Smooth muscle cell (in vitro differentiated cells): ENCODE measurements around the gene VDAC1. TPM values are rescaled to one million over a fixed set of nuclear protein-coding genes. Genes with fewer than 3 reads are reported as not detected.

Experiments used
- DNase-seq: peaks from one replicate; lab custom pipeline; 2025; ENCODE audit not compliant: unreplicated experiment; lab: John Stamatoyannopoulos, UW
- H2AFZ ChIP-seq: fragments of 200-600 bp; sonication (generic); 2 replicates; pipeline ENCODE4 v1.6.0; 2016; ENCODE audit warnings: antibody characterized with exemption, low read depth, mild to moderate bottlenecking
- H3F3A ChIP-seq: fragments of 200-600 bp; sonication (generic); 2 replicates; pipeline ENCODE4 v1.6.0; 2017; ENCODE audit warnings: antibody characterized with exemption, low read depth
- H3K27ac ChIP-seq: fragments of 200-600 bp; sonication (generic); 2 replicates; pipeline ENCODE4 v1.5.1; 2016; ENCODE audit warnings: low read depth, mild to moderate bottlenecking
- H3K27me3 ChIP-seq: fragments of 200-600 bp; sonication (generic); 2 replicates; pipeline ENCODE4 v1.6.1; 2016; ENCODE audit warnings: low read depth, mild to moderate bottlenecking
- H3K36me3 ChIP-seq: fragments of 200-600 bp; sonication (generic); 2 replicates; pipeline ENCODE4 v1.5.1; 2016; ENCODE audit warnings: low read depth
- H3K4me1 ChIP-seq: fragments of 200-600 bp; sonication (generic); 2 replicates; pipeline ENCODE4 v1.5.1; 2016; ENCODE audit warnings: low read depth
- H3K4me2 ChIP-seq: fragments of 200-600 bp; sonication (generic); 2 replicates; pipeline ENCODE4 v1.6.0; 2016; ENCODE audit warnings: mild to moderate bottlenecking
- H3K4me3 ChIP-seq: fragments of 200-600 bp; sonication (generic); 2 replicates; pipeline ENCODE4 v1.5.1; 2016; ENCODE audit warnings: mild to moderate bottlenecking
- H3K79me2 ChIP-seq: fragments of 200-600 bp; sonication (generic); 2 replicates; pipeline ENCODE4 v1.6.0; 2016; ENCODE audit warnings: low read depth, mild to moderate bottlenecking
- H3K9ac ChIP-seq: fragments of 200-600 bp; sonication (generic); 2 replicates; pipeline ENCODE4 v1.6.0; 2016; ENCODE audit warnings: low read depth
- H3K9me3 ChIP-seq: fragments of 200-600 bp; sonication (generic); replicated peaks from 2 replicates; pipeline ENCODE4 v1.5.1; 2016; ENCODE audit warnings: low read depth
- H4K20me1 ChIP-seq: fragments of 200-600 bp; sonication (generic); 2 replicates; pipeline ENCODE4 v1.6.0; 2016; ENCODE audit warnings: low read depth
- WGBS: methylation state at CpG from one replicate; pipeline ENCODE4 v1.1.7; 2016; ENCODE audit warnings: low lambda C conversion rate; 5-methylcytosine and 5-hydroxymethylcytosine counted together
- polyA plus RNA-seq: library from polyadenylated mRNA; unstranded; fragments of >200 nt; fragmentation: Nextera tagmentation; extraction: Ambion mirVana; gene quantifications from 2 replicates; pipeline ENCODE4 v1.2.1, GENCODE V29; 2016
- total RNA-seq: library from RNA; depleted of rRNA; stranded (reverse); fragments of >200 nt; gene quantifications from 2 replicates; pipeline ENCODE4 v1.2.3, GENCODE V29; 2014
- TF ChIP-seq, protein P1 (sequence below): fragments of 200-600 bp; sonication (generic); IDR thresholded peaks from 2 replicates; pipeline ENCODE4 v1.5.1; 2017; ENCODE audit warnings: borderline replicate concordance, mild to moderate bottlenecking, antibody characterized with exemption; ENCODE audit not compliant: insufficient read depth, poor library complexity, severe bottlenecking

VDAC1 gene
- total and polyA plus RNA-seq, 2 experiments from 2014 or later: 221 to 252 TPM

DNA sequence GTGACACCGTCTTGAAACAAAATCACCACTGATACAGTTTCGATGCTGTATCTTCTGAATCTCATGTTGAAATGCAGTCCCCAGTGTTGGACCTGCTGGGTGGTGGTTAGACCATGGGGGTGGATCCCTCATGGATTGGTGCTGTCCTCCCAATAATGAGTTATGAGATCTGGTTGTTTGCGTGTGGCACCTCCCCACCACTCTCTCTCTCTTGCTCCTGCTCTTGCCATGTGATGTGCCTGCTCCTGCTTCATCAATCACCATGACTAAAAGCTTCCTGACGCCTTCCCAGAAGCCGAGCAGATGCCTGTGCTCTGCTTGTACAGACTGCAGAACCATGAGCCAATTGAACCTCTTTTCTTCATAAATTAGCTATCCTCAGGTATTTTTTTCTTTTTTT lies 21.1 kb downstream of the VDAC1 start:
- Histone ChIP-seq H3K4me3 (no peak overlapping the region), H3K36me3 (peaks cover 4% of the 10 kb centered on the region), H3K27me3 (no peaks in the 10 kb centered on the region), H3K27ac (no peak overlapping the region), H3K9me3 (no peaks in the 10 kb centered on the region), H3K4me1 (no peaks in the 10 kb centered on the region), H3K79me2 (peaks cover 80% of the 10 kb centered on the region), H3K9ac (no peak overlapping the region), H3F3A (no peaks in the 10 kb centered on the region), H4K20me1 (peaks cover 87% of the 10 kb centered on the region), H2AFZ (no peak overlapping the region), H3K4me2 (no peak overlapping the region)
- no peak for DNase-seq
- WGBS: 95% methylated on average over 5 of the region's 5 CpGs
- TF ChIP-seq, protein P1, sequence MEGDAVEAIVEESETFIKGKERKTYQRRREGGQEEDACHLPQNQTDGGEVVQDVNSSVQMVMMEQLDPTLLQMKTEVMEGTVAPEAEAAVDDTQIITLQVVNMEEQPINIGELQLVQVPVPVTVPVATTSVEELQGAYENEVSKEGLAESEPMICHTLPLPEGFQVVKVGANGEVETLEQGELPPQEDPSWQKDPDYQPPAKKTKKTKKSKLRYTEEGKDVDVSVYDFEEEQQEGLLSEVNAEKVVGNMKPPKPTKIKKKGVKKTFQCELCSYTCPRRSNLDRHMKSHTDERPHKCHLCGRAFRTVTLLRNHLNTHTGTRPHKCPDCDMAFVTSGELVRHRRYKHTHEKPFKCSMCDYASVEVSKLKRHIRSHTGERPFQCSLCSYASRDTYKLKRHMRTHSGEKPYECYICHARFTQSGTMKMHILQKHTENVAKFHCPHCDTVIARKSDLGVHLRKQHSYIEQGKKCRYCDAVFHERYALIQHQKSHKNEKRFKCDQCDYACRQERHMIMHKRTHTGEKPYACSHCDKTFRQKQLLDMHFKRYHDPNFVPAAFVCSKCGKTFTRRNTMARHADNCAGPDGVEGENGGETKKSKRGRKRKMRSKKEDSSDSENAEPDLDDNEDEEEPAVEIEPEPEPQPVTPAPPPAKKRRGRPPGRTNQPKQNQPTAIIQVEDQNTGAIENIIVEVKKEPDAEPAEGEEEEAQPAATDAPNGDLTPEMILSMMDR: no peak

DNA sequence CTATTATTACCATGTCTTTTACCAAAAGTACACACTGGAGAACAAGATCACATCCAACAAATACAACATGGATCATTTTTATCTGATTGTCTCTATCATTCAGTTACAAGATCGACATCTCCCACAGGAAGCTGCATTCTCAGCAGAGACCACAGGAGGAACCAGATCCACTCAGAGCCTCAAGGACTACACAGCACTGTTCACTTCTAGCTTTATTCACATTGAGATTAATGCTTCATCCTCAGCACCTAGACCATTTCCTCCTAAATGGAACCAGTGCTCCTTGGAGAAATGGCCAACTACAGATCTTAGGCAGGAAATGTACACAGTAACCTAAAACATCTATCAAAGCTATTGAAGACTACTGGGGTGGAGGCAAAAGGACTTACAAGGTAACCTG lies 23.1 kb downstream of the VDAC1 start:
- Histone ChIP-seq H4K20me1 (peaks cover 76% of the 10 kb centered on the region), H3K79me2 (peaks cover 61% of the 10 kb centered on the region), H3K36me3 (no peaks in the 10 kb centered on the region), H3K9ac (no peak overlapping the region), H3K27ac (no peak overlapping the region), H3F3A (peaks cover 7% of the 10 kb centered on the region), H3K9me3 (no peaks in the 10 kb centered on the region), H2AFZ (no peak overlapping the region), H3K4me3 (no peak overlapping the region), H3K4me2 (no peak overlapping the region), H3K4me1 (no peaks in the 10 kb centered on the region), H3K27me3 (no peaks in the 10 kb centered on the region)
- WGBS: 90% methylated on average over 1 of the region's 1 CpG
- no peak for DNase-seq
- TF ChIP-seq, protein P1: no peak

DNA sequence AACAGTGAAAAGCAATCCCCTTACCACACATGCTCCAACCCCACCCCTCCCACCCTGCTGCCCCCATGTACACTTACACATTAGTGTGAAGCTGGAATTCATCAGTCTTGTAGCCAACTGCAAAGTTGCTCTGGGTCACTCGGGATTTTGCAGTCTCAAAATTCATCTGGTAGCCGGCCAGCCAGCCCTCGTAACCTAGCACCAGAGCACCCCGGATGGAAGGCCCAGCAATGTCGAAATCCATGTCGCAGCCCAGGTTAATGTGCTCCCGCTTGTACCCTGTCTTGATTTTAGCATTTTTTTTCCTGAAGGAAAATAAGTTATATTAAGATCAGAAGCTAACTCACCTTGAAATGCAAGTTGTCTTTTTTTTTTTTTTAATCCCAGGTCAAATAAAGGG lies 24.1 kb downstream of the VDAC1 start:
- Histone ChIP-seq H3K27ac (no peak overlapping the region), H3F3A (peaks cover 7% of the 10 kb centered on the region), H3K4me1 (no peaks in the 10 kb centered on the region), H3K9me3 (no peaks in the 10 kb centered on the region), H3K4me2 (no peak overlapping the region), H3K27me3 (no peaks in the 10 kb centered on the region), H4K20me1 (peaks cover 67% of the 10 kb centered on the region), H3K36me3 (no peaks in the 10 kb centered on the region), H2AFZ (no peak overlapping the region), H3K79me2 (peaks cover 50% of the 10 kb centered on the region), H3K4me3 (no peak overlapping the region), H3K9ac (no peak overlapping the region)
- no peak for DNase-seq
- TF ChIP-seq, protein P1: no peak
- WGBS: 94% methylated on average over 7 of the region's 7 CpGs

DNA sequence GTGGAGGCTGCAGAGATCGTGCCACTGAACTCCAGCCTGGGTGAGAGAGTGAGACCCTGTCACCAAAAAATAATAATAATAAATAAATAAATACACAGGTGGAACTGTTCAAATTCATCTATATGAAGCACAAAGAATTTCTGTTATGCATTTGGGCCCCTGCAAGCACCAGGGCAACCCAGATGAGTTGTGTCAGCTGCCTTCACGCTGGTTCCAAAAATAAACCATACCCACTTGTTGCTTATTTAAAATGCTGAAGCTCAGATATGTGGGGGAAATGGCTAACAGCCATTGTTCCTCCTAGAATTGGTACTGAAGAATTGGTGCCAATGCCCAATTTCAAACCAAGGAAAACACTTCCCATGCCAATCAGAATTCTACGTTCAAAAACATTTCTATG lies 25.8 kb downstream of the VDAC1 start:
- Histone ChIP-seq H3K36me3 (peaks cover 4% of the 10 kb centered on the region), H3K9ac (no peak overlapping the region), H3K27me3 (no peaks in the 10 kb centered on the region), H3K4me1 (no peaks in the 10 kb centered on the region), H4K20me1 (peaks cover 50% of the 10 kb centered on the region), H3K4me2 (no peak overlapping the region), H3K79me2 (peaks cover 36% of the 10 kb centered on the region), H3F3A (peaks cover 11% of the 10 kb centered on the region), H2AFZ (no peak overlapping the region), H3K27ac (peak overlapping the region; percentile 91), H3K9me3 (no peaks in the 10 kb centered on the region), H3K4me3 (no peak overlapping the region)
- TF ChIP-seq, protein P1: no peak
- 99% methylated on average over 3 of the region's 3 CpGs for WGBS
- DNase-seq: no peak
